GM12864 (cell line): ENCODE measurements around the gene TLE5.

ENCODE experiments used
- DNase-seq: peaks from one replicate; pipeline ENCODE4 v3.0.0-alpha.2; 2011; ENCODE audit warnings: low read depth
- H3K4me3 ChIP-seq: 2 replicates; pipeline ENCODE4 v1.5.1; 2011; ENCODE audit warnings: mild to moderate bottlenecking, low read depth, low read length, control low read depth
- CTCF ChIP-seq: IDR thresholded peaks from 2 replicates; pipeline ENCODE4 v1.5.1; 2011; ENCODE audit warnings: low read depth, mild to moderate bottlenecking, moderate library complexity, low read length, control low read depth, inconsistent platforms; ENCODE audit errors: missing control alignments

The TLE5 gene

GRCh38 chr19:3062165-3063105 lies at the start of gene TLE5:
Gene TLE5, minus strand, starts transcription at chr19:3062495. Its CDS starts 295 bp downstream, at chr19:3062200.
- peak; percentile 25 for DNase-seq
- no peak for TF ChIP-seq CTCF
- H3K4me3 ChIP-seq: peak within 1 kb of the TSS; percentile 92

- TF ChIP-seq CTCF: no peak
- no peak overlapping the region for H3K4me3 ChIP-seq
- no peak for DNase-seq
Observed at GRCh38 chr19:3111586-3112247, 49.4 kb upstream of the TLE5 start.

- TF ChIP-seq CTCF: no peak
- DNase-seq: no peak
- H3K4me3 ChIP-seq: no peak overlapping the region
Observed at GRCh38 chr19:3110126-3110825, 48.0 kb upstream of the TLE5 start.

GRCh38 chr19:3109491-3109890 lies 47.2 kb upstream of the TLE5 start:
- no peak for DNase-seq
- no peak overlapping the region for H3K4me3 ChIP-seq
- TF ChIP-seq CTCF: no peak

GRCh38 chr19:3108775-3109174 lies 46.5 kb upstream of the TLE5 start:
- peak; percentile 24 for DNase-seq
- TF ChIP-seq CTCF: peak; percentile 96
- no peak overlapping the region for H3K4me3 ChIP-seq

GRCh38 chr19:3107658-3108057 lies 45.4 kb upstream of the TLE5 start:
- no peak overlapping the region for H3K4me3 ChIP-seq
- TF ChIP-seq CTCF: no peak
- no peak for DNase-seq
